Measurements from ENCODE around the gene ZNF362.

ZNF362 gene

GRCh38 chr1:33330906-33331305 lies 74.6 kb downstream of the ZNF362 start:
- Histone ChIP-seq H3K79me2 (ENCODE audit: insufficient read depth, low read depth) (no peaks in the 10 kb centered on the region), H3K4me1 (ENCODE audit: low read depth, poor library complexity, severe bottlenecking) (peaks cover 14% of the 10 kb centered on the region), H3K36me3 (ENCODE audit: insufficient read depth) (no peaks in the 10 kb centered on the region), H3K4me2 (no peak overlapping the region), H3K9ac (no peak overlapping the region), H3K27me3 (ENCODE audit: insufficient read depth, low read depth) (no peaks in the 10 kb centered on the region), H3K4me3 (IDR thresholded peaks at IDR 0.05; ENCODE audit: insufficient read depth, low read depth, low read length) (no peak overlapping the region), H2AFZ (ENCODE audit: low read depth) (no peak overlapping the region), H4K20me1 (ENCODE audit: insufficient read depth) (no peaks in the 10 kb centered on the region), H3K27ac (no peak overlapping the region)
- TF ChIP-seq CTCF (conservative IDR thresholded peaks at IDR 0.05; ENCODE audit: low read depth, low read length): no peak

GRCh38 chr1:33331444-33332356 lies 75.4 kb downstream of the ZNF362 start:
- H3K27ac ChIP-seq: no peak overlapping the region

GRCh38 chr1:33332357-33332789 lies 76.1 kb downstream of the ZNF362 start:
- Histone ChIP-seq H3K9ac (no peak overlapping the region), H2AFZ (ENCODE audit: low read depth) (no peak overlapping the region), H3K36me3 (ENCODE audit: insufficient read depth) (no peaks in the 10 kb centered on the region), H3K4me3 (IDR thresholded peaks at IDR 0.05; ENCODE audit: insufficient read depth, low read depth, low read length) (no peak overlapping the region), H3K4me1 (ENCODE audit: low read depth, poor library complexity, severe bottlenecking) (peaks cover 14% of the 10 kb centered on the region), H3K79me2 (ENCODE audit: insufficient read depth, low read depth) (no peaks in the 10 kb centered on the region), H4K20me1 (ENCODE audit: insufficient read depth) (no peaks in the 10 kb centered on the region), H3K27ac (no peak overlapping the region), H3K4me2 (no peak overlapping the region), H3K27me3 (ENCODE audit: insufficient read depth, low read depth) (no peaks in the 10 kb centered on the region)
- no peak for TF ChIP-seq CTCF (conservative IDR thresholded peaks at IDR 0.05; ENCODE audit: low read depth, low read length)

More at GRCh38 chr1:33331444-33332356, 75.4 kb downstream of the ZNF362 start:
- H2AFZ ChIP-seq (ENCODE audit: low read depth): no peak overlapping the region
- H4K20me1 ChIP-seq (ENCODE audit: insufficient read depth): no peaks in the 10 kb centered on the region
- no peak overlapping the region for H3K4me2 ChIP-seq
- no peaks in the 10 kb centered on the region for H3K27me3 ChIP-seq (ENCODE audit: insufficient read depth, low read depth)
- H3K4me3 ChIP-seq (IDR thresholded peaks at IDR 0.05; ENCODE audit: insufficient read depth, low read depth, low read length): no peak overlapping the region
- no peak for TF ChIP-seq CTCF (conservative IDR thresholded peaks at IDR 0.05; ENCODE audit: low read depth, low read length)
- no peaks in the 10 kb centered on the region for H3K36me3 ChIP-seq (ENCODE audit: insufficient read depth)
- H3K4me1 ChIP-seq (ENCODE audit: low read depth, poor library complexity, severe bottlenecking): peaks cover 14% of the 10 kb centered on the region
- H3K79me2 ChIP-seq (ENCODE audit: insufficient read depth, low read depth): no peaks in the 10 kb centered on the region
- H3K9ac ChIP-seq: no peak overlapping the region

GRCh38 chr1:33332881-33333280 lies 76.6 kb downstream of the ZNF362 start:
- Histone ChIP-seq H3K79me2 (ENCODE audit: insufficient read depth, low read depth) (no peaks in the 10 kb centered on the region), H3K27ac (no peak overlapping the region), H3K36me3 (ENCODE audit: insufficient read depth) (no peaks in the 10 kb centered on the region)

More at GRCh38 chr1:33332881-33333280, 76.6 kb downstream of the ZNF362 start:
- H4K20me1 ChIP-seq (ENCODE audit: insufficient read depth): no peaks in the 10 kb centered on the region
- no peak overlapping the region for H3K9ac ChIP-seq
- H3K4me3 ChIP-seq (IDR thresholded peaks at IDR 0.05; ENCODE audit: insufficient read depth, low read depth, low read length): no peak overlapping the region
- no peak overlapping the region for H3K4me2 ChIP-seq
- peaks cover 11% of the 10 kb centered on the region for H3K4me1 ChIP-seq (ENCODE audit: low read depth, poor library complexity, severe bottlenecking)
- TF ChIP-seq CTCF (conservative IDR thresholded peaks at IDR 0.05; ENCODE audit: low read depth, low read length): no peak
- no peak overlapping the region for H2AFZ ChIP-seq (ENCODE audit: low read depth)
- no peaks in the 10 kb centered on the region for H3K27me3 ChIP-seq (ENCODE audit: insufficient read depth, low read depth)

All from KMS-11 (cell line).